H9 (cell line): ENCODE data around the gene DEPP1. TPM values are rescaled to one million over a fixed set of nuclear protein-coding genes. Genes with fewer than 3 reads are reported as not detected.

Experiments
- DNase-seq: peaks from one replicate; pipeline ENCODE4 v3.0.0-alpha.2; 2017
- H2AFZ ChIP-seq: one replicate; pipeline ENCODE4 v1.6.1; 2013; ENCODE audit warnings: mild to moderate bottlenecking, low read length, control low read depth, moderate library complexity
- H2AK5ac ChIP-seq: 2 replicates; pipeline ENCODE4 v1.6.1; 2013; ENCODE audit warnings: low read length, control low read depth, mixed read lengths; ENCODE audit not compliant: insufficient read length
- H2BK120ac ChIP-seq: one replicate; pipeline ENCODE4 v1.6.1; 2013; ENCODE audit warnings: low read depth, mild to moderate bottlenecking, low read length, control low read depth, inconsistent platforms; ENCODE audit not compliant: poor library complexity, severe bottlenecking
- H2BK12ac ChIP-seq: 2 replicates; pipeline ENCODE4 v1.6.1; 2013; ENCODE audit warnings: low read length, control low read depth, mixed read lengths, low read depth; ENCODE audit not compliant: insufficient read length
- H2BK15ac ChIP-seq: 2 replicates; pipeline ENCODE4 v1.6.1; 2013; ENCODE audit warnings: low read depth, low read length, control low read depth
- H2BK20ac ChIP-seq: one replicate; pipeline ENCODE4 v1.6.1; 2013; ENCODE audit warnings: low read depth, mild to moderate bottlenecking, low read length, control low read depth, inconsistent platforms; ENCODE audit not compliant: poor library complexity, severe bottlenecking
- H2BK5ac ChIP-seq: 2 replicates; pipeline ENCODE4 v1.6.1; 2013; ENCODE audit warnings: low read length, control low read depth, mixed read lengths; ENCODE audit not compliant: insufficient read length
- H3K14ac ChIP-seq: 2 replicates; pipeline ENCODE4 v1.6.1; 2013; ENCODE audit warnings: low read length, control low read depth; ENCODE audit not compliant: insufficient read depth
- H3K18ac ChIP-seq: 2 replicates; pipeline ENCODE4 v1.6.1; 2013; ENCODE audit warnings: low read depth, mild to moderate bottlenecking, mixed read lengths, low read length, control low read depth; ENCODE audit not compliant: insufficient read length
- H3K23ac ChIP-seq: 2 replicates; pipeline ENCODE4 v1.6.1; 2013; ENCODE audit warnings: low read length, control low read depth, mixed read lengths, low read depth; ENCODE audit not compliant: insufficient read length
- H3K23me2 ChIP-seq: 2 replicates; pipeline ENCODE4 v1.6.1; 2013; ENCODE audit warnings: low read depth, mild to moderate bottlenecking, mixed read lengths, low read length, control low read depth; ENCODE audit not compliant: insufficient read length, poor library complexity, severe bottlenecking
- H3K27ac ChIP-seq: 2 replicates; pipeline ENCODE4 v1.5.1; 2013; ENCODE audit warnings: low read length, control low read depth, mixed read lengths, low read depth; ENCODE audit not compliant: insufficient read length
- H3K27me3 ChIP-seq: 2 replicates; pipeline ENCODE4 v1.6.1; 2013; ENCODE audit warnings: low read length, control low read depth, inconsistent platforms; ENCODE audit not compliant: insufficient read depth
- H3K4ac ChIP-seq: 2 replicates; pipeline ENCODE4 v1.6.1; 2013; ENCODE audit warnings: low read depth, mild to moderate bottlenecking, control low read depth, inconsistent platforms, low read length, moderate library complexity
- H3K4me1 ChIP-seq: 2 replicates; pipeline ENCODE4 v1.6.1; 2013; ENCODE audit warnings: low read length, control low read depth, inconsistent platforms; ENCODE audit not compliant: insufficient read depth
- H3K4me2 ChIP-seq: 2 replicates; pipeline ENCODE4 v1.6.1; 2013; ENCODE audit warnings: low read length, control low read depth, mixed read lengths; ENCODE audit not compliant: insufficient read length, insufficient read depth
- H3K56ac ChIP-seq: 2 replicates; pipeline ENCODE4 v1.6.1; 2013; ENCODE audit warnings: low read depth, mild to moderate bottlenecking, mixed read lengths, low read length, control low read depth; ENCODE audit not compliant: insufficient read length
- H3K79me1 ChIP-seq: 2 replicates; pipeline ENCODE4 v1.6.1; 2013; ENCODE audit warnings: low read depth, mild to moderate bottlenecking, moderate library complexity, low read length, control low read depth, inconsistent platforms; ENCODE audit not compliant: insufficient read depth, poor library complexity, severe bottlenecking
- H3K79me2 ChIP-seq: 2 replicates; pipeline ENCODE4 v1.6.1; 2013; ENCODE audit warnings: low read length, control low read depth, inconsistent platforms; ENCODE audit not compliant: insufficient read depth
- H3K9ac ChIP-seq: 2 replicates; pipeline ENCODE4 v1.6.1; 2013; ENCODE audit warnings: low read length, control low read depth, mixed read lengths; ENCODE audit not compliant: insufficient read length; ENCODE audit errors: extremely low read depth
- H3K9me3 ChIP-seq: one replicate; pipeline ENCODE4 v1.6.1; 2013; ENCODE audit warnings: low read depth, low read length, inconsistent platforms; ENCODE audit not compliant: control insufficient read depth
- H3T11ph ChIP-seq: one replicate; pipeline ENCODE4 v1.6.1; 2013; ENCODE audit warnings: mild to moderate bottlenecking, low read length, control low read depth, inconsistent platforms
- H4K20me1 ChIP-seq: one replicate; pipeline ENCODE4 v1.6.1; 2013; ENCODE audit not compliant: control insufficient read depth, insufficient read length, insufficient read depth
- H4K5ac ChIP-seq: 2 replicates; pipeline ENCODE4 v1.6.1; 2013; ENCODE audit warnings: low read depth, mild to moderate bottlenecking, mixed read lengths, low read length, control low read depth; ENCODE audit not compliant: insufficient read length
- H4K8ac ChIP-seq: replicated peaks from 2 replicates; pipeline ENCODE4 v1.6.1; 2013; ENCODE audit warnings: low read length, control low read depth, mixed read lengths, low read depth; ENCODE audit not compliant: insufficient read length
- H4K91ac ChIP-seq: 2 replicates; pipeline ENCODE4 v1.6.1; 2013; ENCODE audit warnings: low read depth, mild to moderate bottlenecking, moderate library complexity, mixed read lengths, low read length, control low read depth; ENCODE audit not compliant: insufficient read length
- H3K27ac Mint-ChIP-seq, 3 experiments: 2 replicates in 2 of 3; 3 replicates in 1 of 3; pipeline ENCODE4 v1.8.0; 2020 to 2021; ENCODE audit warnings: mixed read lengths in 3 of 3, mild to moderate bottlenecking in 1 of 3, moderate library complexity in 1 of 3
- H3K27me3 Mint-ChIP-seq: 2 replicates; pipeline ENCODE4 v1.8.0; 2021; ENCODE audit warnings: low read depth, mild to moderate bottlenecking, moderate library complexity, mixed read lengths
- H3K36me3 Mint-ChIP-seq, 3 experiments: 2 replicates in 2 of 3; 3 replicates in 1 of 3; pipeline ENCODE4 v1.8.0; 2020 to 2021; ENCODE audit warnings: low read depth in 3 of 3, mixed read lengths in 3 of 3; ENCODE audit not compliant: insufficient read depth in 1 of 3
- H3K4me1 Mint-ChIP-seq, 2 experiments: 2 replicates each; pipeline ENCODE4 v1.8.0; 2020; ENCODE audit warnings: mixed read lengths in 2 of 2
- H3K4me3 Mint-ChIP-seq, 2 experiments: 2 replicates in 1 of 2; 3 replicates in 1 of 2; pipeline ENCODE4 v1.8.0; 2020 to 2021; ENCODE audit warnings: mild to moderate bottlenecking in 2 of 2, mixed read lengths in 2 of 2, moderate library complexity in 1 of 2
- H3K9me3 Mint-ChIP-seq, 2 experiments: 2 replicates in 1 of 2; 3 replicates in 1 of 2; pipeline ENCODE4 v1.8.0; 2020; ENCODE audit warnings: mild to moderate bottlenecking in 2 of 2, mixed read lengths in 2 of 2, moderate library complexity in 1 of 2
- CTCF ChIP-seq: fragments of 200-600 bp; sonication (generic); conservative IDR thresholded peaks from 3 replicates; pipeline ENCODE4 v1.8.0; 2021; ENCODE audit warnings: antibody characterized with exemption, mild to moderate bottlenecking
- WGBS: extraction: QIAGEN DNeasy Blood & Tissue Kit; methylation state at CpG from one replicate; pipeline ENCODE4 v1.1.7; 2013; ENCODE audit warnings: missing lambda C conversion rate, low lambda C conversion rate, mixed read lengths; ENCODE audit not compliant: insufficient read length; ENCODE audit errors: extremely low coverage; 5-methylcytosine and 5-hydroxymethylcytosine counted together
- total RNA-seq: library from RNA; stranded (reverse); gene quantifications from 2 replicates; pipeline ENCODE4 v1.2.1, GENCODE V29; 2021

DEPP1 gene
- total RNA-seq, 1 experiment from 2014 or later = 2.4 TPM

- DNase-seq = no peak
- peak overlapping the region; percentile 35 for H4K91ac ChIP-seq
- peaks cover 0 to 3% of the 10 kb centered on the region in 2 experiments; a peak in 3 of 5 replicates for H3K9me3 Mint-ChIP-seq
These were observed 16.3 kb upstream of the DEPP1 start for GRCh38 chr10:44994752-44995530.

More at GRCh38 chr10:44994752-44995530, 16.3 kb upstream of the DEPP1 start:
- H4K5ac ChIP-seq = no peak overlapping the region
- H3K23ac ChIP-seq = no peak overlapping the region
- Mint-ChIP-seq H3K4me3 (no peak overlapping the region), H3K36me3 (peaks cover 3 to 21% (median 5%) of the 10 kb centered on the region in 3 experiments; a peak in 5 of 7 replicates), H3K27ac (peak overlapping the region in 1 of 3 experiments; percentile 61; a peak in 2 of 7 replicates), H3K4me1 (peaks cover 55 to 59% of the 10 kb centered on the region in 2 experiments), H3K27me3 (peaks cover 8% of the 10 kb centered on the region)
- no peak overlapping the region for H3K56ac ChIP-seq
- H3T11ph ChIP-seq = no peak overlapping the region
- no peaks in the 10 kb centered on the region for H3K79me2 ChIP-seq
- no peaks in the 10 kb centered on the region; the same call in none of the 2 replicates for H3K4me1 ChIP-seq
- no peaks in the 10 kb centered on the region for H3K79me1 ChIP-seq
- H3K27ac ChIP-seq = no peak overlapping the region
- no peak overlapping the region for H2AK5ac ChIP-seq
- H3K9me3 ChIP-seq = no peaks in the 10 kb centered on the region
- H2BK20ac ChIP-seq = no peak overlapping the region
- H3K23me2 ChIP-seq = no peaks in the 10 kb centered on the region
- H2BK12ac ChIP-seq = no peak overlapping the region
- H3K27me3 ChIP-seq = no peaks in the 10 kb centered on the region
- no peak for TF ChIP-seq CTCF
- no peaks in the 10 kb centered on the region for H4K20me1 ChIP-seq
- H2BK120ac ChIP-seq = no peak overlapping the region
- H3K9ac ChIP-seq = no peak overlapping the region
- no peak overlapping the region for H2BK15ac ChIP-seq
- H3K18ac ChIP-seq = no peak overlapping the region
- H3K4ac ChIP-seq = no peak overlapping the region
- no peak overlapping the region for H3K4me2 ChIP-seq
- no CpG with 5 or more reads among the region's 9 CpGs for WGBS
- no peak overlapping the region for H2BK5ac ChIP-seq
- no peak overlapping the region for H2AFZ ChIP-seq
- H3K14ac ChIP-seq = no peak overlapping the region; the same call in 1 of the 2 replicates
- no peak overlapping the region for H4K8ac ChIP-seq
